GM12878 (cell line): ENCODE results near the gene WDFY1. TPM values are rescaled to one million over a fixed set of nuclear protein-coding genes. Genes with fewer than 3 reads are reported as not detected.

Experiments
- CEBPB ChIP-seq, 2 experiments: fragments of 150-350 bp in 1 of 2; IDR thresholded peaks; 2 replicates each; pipeline ENCODE4 v1.6.1; 2012 to 2014; ENCODE audit warnings: low read depth in 2 of 2, low read length in 2 of 2, borderline replicate concordance in 1 of 2, inconsistent platforms in 1 of 2
- CHD1 ChIP-seq: IDR thresholded peaks from 2 replicates; pipeline ENCODE4 v1.6.1; 2012; ENCODE audit warnings: low read depth, low read length, improper control_type of control experiment
- EGR1 ChIP-seq, 2 experiments: IDR thresholded peaks; 1 replicate in 1 of 2; 2 replicates in 1 of 2; pipeline ENCODE4 v1.6.1; 2011 to 2012; ENCODE audit warnings: low read depth in 2 of 2, low read length in 2 of 2, borderline replicate concordance in 1 of 2, mild to moderate bottlenecking in 1 of 2, moderate library complexity in 1 of 2
- PAX5 ChIP-seq: IDR thresholded peaks from 2 replicates; pipeline ENCODE4 v1.6.1; 2011; ENCODE audit warnings: low read depth, low read length, borderline replicate concordance
- RAD21 ChIP-seq: IDR thresholded peaks from 2 replicates; pipeline ENCODE4 v1.6.1; 2011; ENCODE audit warnings: mild to moderate bottlenecking, low read depth, low read length, moderate library complexity; ENCODE audit not compliant: insufficient read depth
- SMC3 ChIP-seq: IDR thresholded peaks from 2 replicates; pipeline ENCODE4 v1.6.1; 2011; ENCODE audit warnings: low read length, improper control_type of control experiment, borderline replicate concordance
- STAT1 ChIP-seq: fragments of 450-650 bp; conservative IDR thresholded peaks from 2 replicates; pipeline ENCODE4 v1.6.1; 2014; ENCODE audit warnings: antibody characterized with exemption, mild to moderate bottlenecking
- SUZ12 ChIP-seq: fragments of 200-600 bp; sonication (generic); IDR thresholded peaks from one replicate; pipeline ENCODE4 v1.6.1; 2018; ENCODE audit warnings: antibody characterized with exemption, mild to moderate bottlenecking; ENCODE audit not compliant: unreplicated experiment
- polyA plus RNA-seq, 11 experiments: library from polyadenylated mRNA; depleted of rRNA in 4 of 11; unstranded in 6 of 11; stranded (reverse) in 5 of 11; fragments of >200 nt; fragmentation: Nextera tagmentation in 4 of 11; fragmentation: Illumina TruSeq in 1 of 11; extraction: Ambion mirVana in 4 of 11; extraction: Trizol in 1 of 11; gene quantifications; 1 replicate in 1 of 11; 2 replicates in 10 of 11; pipeline versions ENCODE4 v1.2.1 to v1.2.3, GENCODE V29; 2011 to 2016; ENCODE audit warnings: inconsistent platforms in 2 of 11, missing spikeins in 2 of 11, low read depth in 1 of 11
- total RNA-seq, 4 experiments: library from RNA; depleted of rRNA in 3 of 4; stranded (reverse); fragments of >200 nt in 3 of 4; fragmentation: Illumina TruSeq in 1 of 4; extraction: Trizol in 1 of 4; gene quantifications; 2 replicates each; pipeline versions ENCODE4 v1.2.1 to v1.2.3, GENCODE V29; 2013 to 2021
- TF ChIP-seq, protein P1 (sequence below): fragments of 450-650 bp; IDR thresholded peaks from 2 replicates; pipeline ENCODE4 v1.6.1; 2014; ENCODE audit warnings: mild to moderate bottlenecking
- TF ChIP-seq, protein P2 (sequence below): fragments of 450-650 bp; IDR thresholded peaks from 2 replicates; pipeline ENCODE4 v1.6.1; 2017; ENCODE audit warnings: mild to moderate bottlenecking
- TF ChIP-seq, protein P3 (sequence below): IDR thresholded peaks from 2 replicates; pipeline ENCODE4 v1.6.1; 2011; ENCODE audit warnings: mild to moderate bottlenecking, low read depth, low read length, moderate library complexity; ENCODE audit not compliant: insufficient replicate concordance

WDFY1 gene
- total and polyA plus RNA-seq, 10 of the 15 experiments (the other 5 are each of a cell fraction or from before 2014, with no cell fraction given): 2.9 to 28.1 (median 13.1) TPM

GRCh38 chr2:223886726-223887125, 58.4 kb downstream of the WDFY1 start (continued):
- TF ChIP-seq SUZ12: no peak
- TF ChIP-seq, protein P1, sequence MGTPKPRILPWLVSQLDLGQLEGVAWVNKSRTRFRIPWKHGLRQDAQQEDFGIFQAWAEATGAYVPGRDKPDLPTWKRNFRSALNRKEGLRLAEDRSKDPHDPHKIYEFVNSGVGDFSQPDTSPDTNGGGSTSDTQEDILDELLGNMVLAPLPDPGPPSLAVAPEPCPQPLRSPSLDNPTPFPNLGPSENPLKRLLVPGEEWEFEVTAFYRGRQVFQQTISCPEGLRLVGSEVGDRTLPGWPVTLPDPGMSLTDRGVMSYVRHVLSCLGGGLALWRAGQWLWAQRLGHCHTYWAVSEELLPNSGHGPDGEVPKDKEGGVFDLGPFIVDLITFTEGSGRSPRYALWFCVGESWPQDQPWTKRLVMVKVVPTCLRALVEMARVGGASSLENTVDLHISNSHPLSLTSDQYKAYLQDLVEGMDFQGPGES: no peak
- no peak for TF ChIP-seq EGR1 (IDR thresholded peaks at IDR 0.05; ENCODE audit: borderline replicate concordance in 1 of 2, low read depth in 2 of 2, low read length in 2 of 2)
- no peak for TF ChIP-seq STAT1
- TF ChIP-seq CHD1: no peak
- no peak for TF ChIP-seq RAD21
- TF ChIP-seq, protein P2, sequence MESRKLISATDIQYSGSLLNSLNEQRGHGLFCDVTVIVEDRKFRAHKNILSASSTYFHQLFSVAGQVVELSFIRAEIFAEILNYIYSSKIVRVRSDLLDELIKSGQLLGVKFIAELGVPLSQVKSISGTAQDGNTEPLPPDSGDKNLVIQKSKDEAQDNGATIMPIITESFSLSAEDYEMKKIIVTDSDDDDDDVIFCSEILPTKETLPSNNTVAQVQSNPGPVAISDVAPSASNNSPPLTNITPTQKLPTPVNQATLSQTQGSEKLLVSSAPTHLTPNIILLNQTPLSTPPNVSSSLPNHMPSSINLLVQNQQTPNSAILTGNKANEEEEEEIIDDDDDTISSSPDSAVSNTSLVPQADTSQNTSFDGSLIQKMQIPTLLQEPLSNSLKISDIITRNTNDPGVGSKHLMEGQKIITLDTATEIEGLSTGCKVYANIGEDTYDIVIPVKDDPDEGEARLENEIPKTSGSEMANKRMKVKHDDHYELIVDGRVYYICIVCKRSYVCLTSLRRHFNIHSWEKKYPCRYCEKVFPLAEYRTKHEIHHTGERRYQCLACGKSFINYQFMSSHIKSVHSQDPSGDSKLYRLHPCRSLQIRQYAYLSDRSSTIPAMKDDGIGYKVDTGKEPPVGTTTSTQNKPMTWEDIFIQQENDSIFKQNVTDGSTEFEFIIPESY: no peak
- TF ChIP-seq CEBPB (IDR thresholded peaks at IDR 0.05; ENCODE audit: borderline replicate concordance in 1 of 2, low read depth in 2 of 2, low read length in 2 of 2): no peak
- TF ChIP-seq SMC3: no peak
- TF ChIP-seq, protein P3, sequence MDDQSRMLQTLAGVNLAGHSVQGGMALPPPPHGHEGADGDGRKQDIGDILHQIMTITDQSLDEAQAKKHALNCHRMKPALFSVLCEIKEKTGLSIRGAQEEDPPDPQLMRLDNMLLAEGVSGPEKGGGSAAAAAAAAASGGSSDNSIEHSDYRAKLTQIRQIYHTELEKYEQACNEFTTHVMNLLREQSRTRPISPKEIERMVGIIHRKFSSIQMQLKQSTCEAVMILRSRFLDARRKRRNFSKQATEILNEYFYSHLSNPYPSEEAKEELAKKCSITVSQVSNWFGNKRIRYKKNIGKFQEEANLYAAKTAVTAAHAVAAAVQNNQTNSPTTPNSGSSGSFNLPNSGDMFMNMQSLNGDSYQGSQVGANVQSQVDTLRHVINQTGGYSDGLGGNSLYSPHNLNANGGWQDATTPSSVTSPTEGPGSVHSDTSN: no peak
- no peak for TF ChIP-seq PAX5
